Aorta (tissue), 5 donors: ENCODE results near the gene DPP10. TPM values are rescaled to one million over a fixed set of nuclear protein-coding genes. Genes with fewer than 3 reads are reported as not detected.
A peak's percentile ranks its signal among the peaks of the same experiment; 100 is the strongest.

ENCODE experiments used
- ATAC-seq: fragments of 200-7000 bp; cut with Tn5 transposase; one replicate; pipeline ENCODE4 v1.9.1; 2022; ENCODE audit warnings: moderate library complexity; ENCODE audit not compliant: low FRiP score
- DNase-seq, 2 donors: peaks; one replicate each; pipeline ENCODE4 v3.0.0-alpha.2; 2020
- H3K27ac ChIP-seq, 2 donors: one replicate each; pipeline ENCODE4 v1.5.1; 2013; ENCODE audit warnings: low read length in 2 of 2, mild to moderate bottlenecking in 2 of 2, moderate library complexity in 2 of 2, control low read depth in 1 of 2, inconsistent platforms in 1 of 2, low read depth in 1 of 2
- H3K27me3 ChIP-seq, 2 donors: one replicate each; pipeline ENCODE4 v1.6.1; 2013; ENCODE audit warnings: control low read depth in 1 of 2, low read length in 1 of 2, mild to moderate bottlenecking in 1 of 2, moderate library complexity in 1 of 2; ENCODE audit not compliant: insufficient read depth in 2 of 2, control insufficient read depth in 1 of 2
- H3K36me3 ChIP-seq, 2 donors: one replicate each; pipeline ENCODE4 v1.6.1; 2013; ENCODE audit warnings: control low read depth in 1 of 2, low read length in 1 of 2, mild to moderate bottlenecking in 1 of 2; ENCODE audit not compliant: insufficient read depth in 2 of 2, control insufficient read depth in 1 of 2
- H3K4me1 ChIP-seq, 2 donors: one replicate each; pipeline ENCODE4 v1.6.1; 2013; ENCODE audit warnings: low read length in 2 of 2, control low read depth in 1 of 2, mild to moderate bottlenecking in 1 of 2, moderate library complexity in 1 of 2; ENCODE audit not compliant: insufficient read depth in 2 of 2, control insufficient read depth in 1 of 2
- H3K4me3 ChIP-seq, 2 donors: one replicate each; pipeline ENCODE4 v1.5.1; 2013; ENCODE audit warnings: low read length in 2 of 2, control low read depth in 1 of 2, mild to moderate bottlenecking in 1 of 2
- H3K9me3 ChIP-seq: one replicate; pipeline ENCODE4 v1.6.1; 2013; ENCODE audit warnings: mild to moderate bottlenecking, low read length; ENCODE audit not compliant: control insufficient read depth
- WGBS, 2 donors: extraction: QIAGEN DNeasy Blood & Tissue Kit; methylation state at CpG; one replicate each; pipeline ENCODE4 v1.1.7; 2013; 5-methylcytosine and 5-hydroxymethylcytosine counted together
- intact Hi-C, 2 donors: fragments of 100-400 bp; cut with DNase I; formaldehyde crosslinking; loops; one replicate each; pipeline versions ENCODE4 v1.14.2 to v1.15.0; 2022
- polyA plus RNA-seq, 2 donors: library from polyadenylated mRNA; stranded (reverse); fragments of 200-250 nt; gene quantifications; one replicate each; pipeline ENCODE4 v1.2.3, GENCODE V29; 2013
- total RNA-seq, 2 donors: library from RNA; stranded (reverse); fragmentation: NEBNext Ultra II Directional; extraction: Animal tissue kit (Norgen Biotek cat#: 25700); gene quantifications; one replicate each; pipeline ENCODE4 v1.2.1, GENCODE V29; 2021
- donor health status: healthy with polysubstance abuse.
- donor health status: Bipolar disorder and iron deficiency.
- donor health status: DM: no; HTN: no; CAD: no.
- donor health status: DM: no; HTN: no; CAD: no.
- donor health status: DM: yes; HTN: yes; CAD: no.

DPP10 gene
- total and polyA plus RNA-seq, 4 donors: 0.13 TPM; not detected in 3

DNA sequence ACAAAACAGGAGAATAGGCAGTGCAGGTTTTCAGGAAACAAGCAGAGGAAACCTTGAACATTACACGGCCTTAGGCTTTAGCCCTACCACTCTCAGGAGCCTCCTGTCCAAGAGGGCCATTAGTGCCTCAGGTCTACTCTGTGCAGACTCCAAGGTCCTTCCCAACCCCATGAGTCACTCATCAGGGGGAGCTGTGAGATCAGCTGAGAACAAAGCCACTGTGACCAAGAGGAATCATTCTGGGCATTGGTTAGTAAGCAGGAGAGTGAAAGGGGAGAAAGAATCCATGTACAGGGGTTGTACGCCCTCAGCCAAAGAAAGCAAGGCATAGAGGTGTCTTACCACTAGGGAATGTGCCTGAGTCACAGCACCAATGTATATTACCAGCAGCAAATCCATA, 680.3 kb downstream of the DPP10 start:
- Histone ChIP-seq H3K9me3 (no peaks in the 10 kb centered on the region), H3K36me3 (no peaks in the 10 kb centered on the region), H3K27ac (no peak overlapping the region), H3K4me1 (no peaks in the 10 kb centered on the region), H3K27me3 (no peaks in the 10 kb centered on the region), H3K4me3 (no peak overlapping the region)
- DNase-seq (no peak), ATAC-seq (no peak)
- intact Hi-C loops: no loop called here
- WGBS, 2 donors: 72 to 76% methylated on average over 2 of the region's 2 CpGs

DNA sequence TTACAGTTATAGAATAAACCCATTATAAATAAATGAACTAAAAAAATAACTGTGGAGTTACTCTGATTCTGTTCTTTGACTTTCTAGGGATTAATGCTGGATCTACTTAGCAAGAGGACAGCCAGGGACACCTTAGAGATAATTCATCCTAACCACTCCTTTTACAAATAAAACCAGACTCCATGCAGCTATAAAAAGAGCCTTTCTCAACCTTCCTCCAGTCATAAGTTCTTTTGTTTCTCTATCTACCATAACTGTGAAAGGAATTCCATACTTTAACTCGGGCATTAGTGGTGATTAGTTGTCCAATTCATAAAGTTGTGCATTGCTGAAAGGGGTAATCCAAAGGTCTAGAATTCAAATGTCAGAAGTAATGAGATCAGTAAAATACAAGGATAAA, 682.4 kb downstream of the DPP10 start:
- intact Hi-C loops: no loop called here
- no peak overlapping the region for H3K27ac ChIP-seq
- DNase-seq (no peak), ATAC-seq (no peak)
- no peaks in the 10 kb centered on the region for H3K4me1 ChIP-seq
- H3K4me3 ChIP-seq: no peak overlapping the region
- H3K9me3 ChIP-seq: no peaks in the 10 kb centered on the region
- WGBS, 2 donors: 27 to 36% methylated on average over 1 of the region's 1 CpG
- H3K36me3 ChIP-seq: no peaks in the 10 kb centered on the region
- H3K27me3 ChIP-seq: no peaks in the 10 kb centered on the region

GRCh38 chr2:115129536-115129935, 687.1 kb downstream of the DPP10 start:
- 66 to 67% methylated on average over 3 of the region's 3 CpGs for WGBS, 2 donors
- no peaks in the 10 kb centered on the region for H3K36me3 ChIP-seq
- H3K9me3 ChIP-seq: no peaks in the 10 kb centered on the region
- ATAC-seq (no peak), DNase-seq (no peak)
- intact Hi-C loops: no loop called here
- no peak overlapping the region for H3K4me3 ChIP-seq
- no peaks in the 10 kb centered on the region for H3K27me3 ChIP-seq
- H3K27ac ChIP-seq: no peak overlapping the region
- H3K4me1 ChIP-seq: no peaks in the 10 kb centered on the region

- Histone ChIP-seq H3K36me3 (no peaks in the 10 kb centered on the region), H3K4me1 (no peaks in the 10 kb centered on the region), H3K9me3 (peaks cover 2% of the 10 kb centered on the region), H3K27me3 (no peaks in the 10 kb centered on the region), H3K4me3 (no peak overlapping the region), H3K27ac (no peak overlapping the region)
- intact Hi-C loops: no loop called here
- no peak for DNase-seq
- ATAC-seq: no peak
- WGBS, 2 donors: 48 to 50% methylated on average over 12 of the region's 12 CpGs
Measured at GRCh38 chr2:115160531-115161080, 718.2 kb downstream of the DPP10 start.

DNA sequence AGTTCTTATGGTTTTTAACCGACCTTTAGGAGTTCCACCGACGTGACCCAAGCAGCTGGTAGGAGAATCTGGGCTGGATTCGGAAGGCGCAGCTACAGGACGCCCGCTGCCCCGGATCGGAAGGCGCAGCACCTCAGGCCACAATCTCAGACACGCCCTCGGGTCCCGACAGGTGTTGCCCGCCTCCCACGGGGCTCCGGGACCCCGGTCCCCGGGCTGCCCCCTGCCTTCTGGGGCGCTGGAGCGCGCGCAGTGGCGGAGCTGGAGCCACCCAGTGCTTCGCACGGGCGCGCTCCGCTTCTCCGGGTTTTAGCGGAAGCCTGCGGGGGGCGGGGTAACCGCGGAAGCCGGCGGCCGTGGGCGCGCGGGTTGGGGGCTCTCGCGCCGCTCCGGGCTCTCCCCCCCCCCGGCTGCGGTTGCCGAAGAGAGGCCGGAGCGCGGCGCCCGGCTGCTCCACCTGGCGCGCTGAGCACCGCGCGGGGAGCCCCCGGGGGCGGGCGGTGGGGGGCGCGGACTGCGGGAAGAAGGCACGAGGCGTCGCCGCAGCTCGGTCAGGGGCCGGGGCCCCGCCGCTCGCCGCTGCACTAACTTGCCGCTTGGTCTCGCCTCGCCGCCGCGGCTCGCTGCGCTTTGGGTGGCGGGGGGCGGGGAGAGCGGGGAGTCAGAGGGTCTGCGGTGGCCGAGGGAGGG, 718.8 kb downstream of the DPP10 start:
- no peaks in the 10 kb centered on the region for H3K4me1 ChIP-seq
- ATAC-seq (no peak), DNase-seq (peak in 1 of 2 donors; percentile 70)
- no peak overlapping the region for H3K4me3 ChIP-seq
- WGBS, 2 donors: 0 to 1% methylated on average over 44 to 86 of the region's 86 CpGs
- H3K9me3 ChIP-seq: peaks cover 2% of the 10 kb centered on the region
- H3K27me3 ChIP-seq: no peaks in the 10 kb centered on the region
- intact Hi-C loops: no loop called here
- no peak overlapping the region for H3K27ac ChIP-seq
- H3K36me3 ChIP-seq: no peaks in the 10 kb centered on the region

DNA sequence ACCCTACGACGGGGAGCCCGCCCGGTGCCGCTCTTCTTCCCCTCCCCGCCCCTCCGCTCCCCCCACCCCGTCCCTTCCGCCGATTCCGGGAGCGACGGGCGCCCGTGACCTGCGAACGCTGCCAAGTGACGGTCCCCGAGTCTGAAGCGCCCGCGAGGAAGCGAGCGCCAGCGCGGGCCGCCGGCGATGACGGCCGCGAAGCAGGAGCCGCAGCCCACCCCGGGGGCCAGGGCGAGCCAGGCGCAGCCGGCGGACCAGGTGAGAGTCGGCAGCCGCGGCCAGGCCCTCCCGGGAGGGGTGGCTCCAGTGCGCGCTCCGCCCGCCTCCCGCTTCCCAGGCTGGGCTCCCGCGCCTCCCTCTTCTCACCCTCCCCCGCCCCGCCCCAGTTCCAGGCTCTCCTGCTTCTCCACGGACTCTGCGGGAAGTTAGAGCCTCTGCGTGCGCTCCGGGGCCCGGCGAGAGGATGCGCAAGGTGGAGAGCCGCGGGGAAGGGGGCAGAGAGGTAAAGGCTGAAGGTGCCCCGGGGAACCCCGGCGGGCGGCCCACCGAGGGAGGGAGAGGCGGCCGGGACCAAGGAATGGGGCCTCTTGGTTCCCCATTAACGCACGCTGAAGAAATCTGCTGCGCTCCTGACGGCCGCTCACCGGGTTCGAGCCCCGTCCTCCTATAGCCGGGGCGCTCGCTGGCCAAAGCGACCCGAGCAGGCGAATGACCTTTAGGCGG, 719.5 kb downstream of the DPP10 start:
- no peak overlapping the region for H3K27ac ChIP-seq
- H3K4me1 ChIP-seq: no peaks in the 10 kb centered on the region
- DNase-seq: no peak
- H3K36me3 ChIP-seq: no peaks in the 10 kb centered on the region
- intact Hi-C loops: no loop called here
- peaks cover 2% of the 10 kb centered on the region for H3K9me3 ChIP-seq
- WGBS, 2 donors: 0 to 1% methylated on average over 49 to 83 of the region's 83 CpGs
- no peaks in the 10 kb centered on the region for H3K27me3 ChIP-seq
- no peak overlapping the region for H3K4me3 ChIP-seq
- peak; percentile 19 for ATAC-seq

GRCh38 chr2:115162494-115163293, 720.3 kb downstream of the DPP10 start:
- intact Hi-C loops: no loop called here
- ATAC-seq (peak; percentile 11), DNase-seq (no peak)
- no peaks in the 10 kb centered on the region for H3K36me3 ChIP-seq
- H3K4me1 ChIP-seq: no peaks in the 10 kb centered on the region
- H3K27me3 ChIP-seq: no peaks in the 10 kb centered on the region
- 1% methylated on average over 49 of the region's 49 CpGs for WGBS, 2 donors
- H3K4me3 ChIP-seq: no peak overlapping the region
- no peak overlapping the region for H3K27ac ChIP-seq
- peaks cover 2% of the 10 kb centered on the region for H3K9me3 ChIP-seq

DNA sequence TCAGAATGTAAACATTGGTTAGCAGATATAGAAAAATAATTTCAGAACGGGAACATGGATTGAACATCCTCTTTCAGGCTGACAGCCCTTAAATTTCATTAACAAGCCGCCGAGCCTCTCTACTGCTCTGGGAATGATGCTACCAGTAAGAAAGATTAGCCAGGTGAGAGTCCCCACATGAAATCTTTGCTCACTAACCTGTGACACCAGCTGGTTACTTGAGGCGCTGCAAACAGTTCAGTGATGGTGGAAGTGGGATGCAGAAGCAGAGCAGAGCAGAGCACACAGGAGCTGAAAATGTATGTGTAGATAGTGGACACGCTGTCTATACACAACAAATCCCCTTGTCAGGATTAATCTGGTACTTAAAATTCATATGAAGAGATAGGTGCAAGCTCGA, 721.1 kb downstream of the DPP10 start:
- no peak for DNase-seq
- Histone ChIP-seq H3K4me1 (no peaks in the 10 kb centered on the region), H3K9me3 (peaks cover 2% of the 10 kb centered on the region), H3K36me3 (no peaks in the 10 kb centered on the region), H3K4me3 (no peak overlapping the region), H3K27ac (no peak overlapping the region), H3K27me3 (no peaks in the 10 kb centered on the region)
- ATAC-seq: no peak
- intact Hi-C loops: no loop called here
- 35 to 40% methylated on average over 6 of the region's 6 CpGs for WGBS, 2 donors
